ENCODE measurements around the gene OLFM4.

DNA sequence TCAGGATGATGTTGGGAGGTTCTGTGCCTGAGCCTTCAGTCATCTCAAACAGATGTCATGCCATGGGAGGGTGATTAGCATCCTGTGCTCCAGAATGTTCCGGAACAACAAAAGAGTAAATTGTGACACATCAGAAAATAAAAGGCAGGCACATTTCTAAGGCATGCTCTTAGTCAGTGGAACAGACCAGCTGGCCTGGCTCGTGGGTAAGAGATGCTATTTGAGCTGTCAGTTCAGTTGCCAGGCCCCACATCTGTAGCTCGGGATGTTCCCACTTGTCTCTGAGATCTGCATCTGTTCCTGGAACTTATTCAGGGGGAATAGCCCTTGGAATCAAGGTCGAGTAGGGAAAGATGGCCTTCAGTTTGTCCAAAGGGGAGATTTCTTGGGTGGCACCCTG, 26.0 kb downstream of the OLFM4 start:
- TF ChIP-seq POLR2A (IDR thresholded peaks at IDR 0.05) (no peak), CTCF (IDR thresholded peaks at IDR 0.05) (no peak)
